ENCODE results near the gene SLC35E1.
"Not testable (repeated sequence)": the region's sequence is repeated elsewhere in the genome, so short reads cannot be mapped to it uniquely, and the experiment has no call there.

The SLC35E1 gene

GRCh38 chr19:16581145-16581970 lies 9.1 kb upstream of the SLC35E1 start:
- DNase-seq, result no peak

DNA sequence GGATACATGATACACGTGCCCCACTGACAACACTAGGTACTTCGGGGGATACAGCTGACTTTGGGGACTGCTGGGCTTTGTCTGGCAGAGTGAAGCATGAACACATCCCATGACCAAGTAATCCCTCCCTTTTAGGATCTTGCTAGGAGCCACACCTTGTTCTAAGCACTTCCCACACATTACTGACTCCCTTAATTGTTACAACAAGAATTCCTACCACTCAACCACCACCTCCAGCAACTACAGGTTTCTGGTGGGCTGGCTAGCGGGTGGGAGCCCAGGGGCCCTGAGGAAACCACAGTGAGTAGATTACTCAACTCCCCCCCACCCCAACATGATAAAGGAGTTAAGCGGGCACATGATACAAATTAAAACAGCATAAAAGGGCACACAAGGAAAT lies 7.2 kb upstream of the SLC35E1 start:
- no peak for DNase-seq

GRCh38 chr19:16577531-16577985 lies 5.3 kb upstream of the SLC35E1 start:
- DNase-seq, result no peak

- DNase-seq, result no peak
These were observed 4.7 kb upstream of the SLC35E1 start for GRCh38 chr19:16576690-16577530.

- no peak for DNase-seq
These were observed 3.9 kb upstream of the SLC35E1 start for GRCh38 chr19:16575861-16576689.

GRCh38 chr19:16575282-16575681 lies 3.1 kb upstream of the SLC35E1 start:
- no peak for DNase-seq

- no peak for DNase-seq
These were observed 1.7 kb upstream of the SLC35E1 start for GRCh38 chr19:16573925-16574324.

DNA sequence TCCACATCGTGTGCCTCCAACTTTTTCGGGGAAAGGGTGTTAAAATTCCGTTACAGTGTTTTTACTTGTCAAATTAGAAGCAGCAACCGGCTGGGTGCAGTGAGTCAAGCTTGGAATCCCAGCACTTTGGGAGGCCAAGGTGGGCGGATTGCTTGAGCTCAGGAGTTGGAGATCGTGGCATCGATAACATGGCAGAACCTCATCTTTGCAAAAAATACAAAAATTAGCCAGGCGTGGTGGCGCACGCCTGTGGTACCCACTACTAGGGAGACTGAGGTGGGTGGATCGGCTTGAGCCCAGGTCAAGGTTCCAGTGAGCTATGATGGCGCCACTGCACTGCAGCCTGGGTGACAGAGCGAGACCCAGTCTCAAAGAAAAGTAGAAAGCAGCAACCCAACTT lies 1.1 kb upstream of the SLC35E1 start:
- no peak for DNase-seq

GRCh38 chr19:16571822-16572331 lies 338 bp downstream of the SLC35E1 start:
- no peak for DNase-seq

GRCh38 chr19:16571283-16571682 lies 932 bp downstream of the SLC35E1 start:
- no peak for DNase-seq

DNA sequence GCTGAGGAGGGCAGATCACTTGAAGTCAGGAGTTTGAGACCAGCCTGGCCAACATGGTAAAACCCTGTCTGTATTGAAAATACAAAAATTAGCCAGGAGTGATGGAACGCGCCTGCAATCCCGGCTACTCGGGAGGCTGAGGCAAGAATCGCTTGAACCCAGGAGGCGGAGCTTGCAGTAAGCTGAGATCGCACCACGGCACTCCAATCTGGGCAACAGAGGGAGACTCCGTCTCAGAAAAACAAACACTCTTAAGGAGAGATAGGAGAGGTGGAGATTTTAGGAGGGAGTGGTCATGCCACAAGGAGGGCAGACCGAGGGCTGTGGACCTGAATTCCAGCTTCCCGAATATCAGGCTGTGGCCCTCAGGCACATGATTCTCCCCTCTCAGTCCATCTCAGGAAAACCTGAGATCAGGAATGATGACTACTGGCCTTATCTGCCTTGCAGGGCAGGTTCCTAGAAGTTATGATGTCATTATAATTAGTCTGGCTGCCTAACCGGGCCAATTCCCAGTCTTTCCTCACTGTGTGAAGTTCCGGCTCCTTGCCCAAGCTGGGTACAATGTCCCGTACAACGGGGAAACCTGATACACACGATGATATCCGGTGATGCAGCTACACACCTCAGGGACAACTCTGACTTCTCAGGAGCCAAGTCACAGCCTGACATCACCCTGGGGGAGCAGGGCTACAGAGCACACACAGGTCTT lies 2.5 kb downstream of the SLC35E1 start:
- DNase-seq, result no peak

DNA sequence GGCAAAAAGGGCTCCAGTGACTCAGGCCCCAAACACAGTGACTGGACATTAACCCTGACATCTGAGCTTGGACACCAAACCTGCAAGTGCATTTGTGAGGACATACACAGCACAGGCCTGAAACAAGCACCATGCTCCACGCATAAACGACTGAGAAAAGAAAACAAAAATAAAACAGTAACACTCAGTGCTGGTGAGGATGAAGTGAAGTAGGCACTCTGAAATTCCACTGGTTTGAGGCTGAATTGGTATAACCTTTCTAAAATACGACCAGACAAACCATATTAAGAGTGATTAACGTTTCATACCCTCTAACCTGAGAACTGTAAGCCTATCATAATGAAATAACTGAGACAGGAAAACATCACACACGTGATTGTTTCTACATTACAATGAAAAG lies 5.5 kb downstream of the SLC35E1 start:
- no peak for DNase-seq

DNA sequence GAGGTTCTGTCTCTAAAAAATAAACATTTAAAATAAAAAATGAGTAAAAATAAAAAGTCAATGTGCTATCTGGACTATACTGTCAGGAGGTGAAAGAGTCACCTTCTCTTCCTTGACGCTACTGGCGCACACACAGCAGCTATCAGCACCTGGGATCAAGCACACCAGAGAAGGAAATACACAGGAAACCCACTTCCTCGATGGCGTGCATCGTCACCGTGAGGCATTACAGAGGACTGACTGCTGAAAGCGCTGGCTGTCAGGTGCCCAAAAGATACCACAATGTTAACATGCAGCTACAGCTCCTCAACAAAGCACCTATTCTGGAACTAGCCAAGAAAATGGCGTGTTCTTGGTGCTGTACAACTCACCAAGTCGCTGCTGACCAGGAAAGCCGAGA lies 6.1 kb downstream of the SLC35E1 start:
- DNase-seq, result peak; percentile 72

DNA sequence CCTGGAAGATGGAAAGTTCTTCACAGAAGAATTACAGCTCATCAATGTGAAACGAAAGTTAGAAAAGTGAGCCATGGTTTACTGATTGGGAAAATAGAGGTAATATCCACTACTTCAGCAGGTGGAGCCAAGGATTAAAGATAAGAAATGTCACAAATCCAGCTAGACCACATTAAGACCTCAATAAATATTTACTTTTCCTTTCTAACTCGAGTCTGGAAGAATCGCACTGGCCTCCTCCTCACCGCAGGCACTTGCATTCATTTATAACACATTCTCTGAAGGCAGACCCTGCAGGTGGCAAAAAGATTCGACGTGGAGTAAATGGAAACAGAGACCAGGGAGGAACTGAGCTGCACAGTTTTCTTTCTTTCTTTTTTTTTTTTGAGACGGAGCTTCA lies 7.4 kb downstream of the SLC35E1 start:
- no peak for DNase-seq

DNA sequence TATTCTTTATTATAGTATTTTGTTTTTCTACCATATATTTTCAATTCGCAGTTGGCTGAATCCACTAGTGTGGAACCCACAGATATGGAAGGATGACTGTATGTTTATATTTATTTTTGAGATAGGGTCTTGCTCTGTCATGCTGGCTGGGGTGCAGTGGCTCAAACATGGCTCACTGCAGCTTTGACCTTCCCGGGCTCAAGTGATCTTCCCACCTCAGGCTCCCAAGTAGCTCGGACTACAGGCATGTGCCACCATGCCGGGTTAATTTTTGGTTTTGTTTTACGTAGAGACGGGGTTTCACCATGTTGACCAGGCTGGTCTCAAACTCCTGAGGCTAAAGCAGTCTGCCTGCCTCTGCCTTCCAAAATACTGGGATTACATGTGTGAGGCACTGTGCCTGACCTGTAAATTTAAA lies 9.6 kb downstream of the SLC35E1 start:
- DNase-seq, result no peak

- no peak for DNase-seq
These were observed 10.8 kb downstream of the SLC35E1 start for GRCh38 chr19:16561382-16561781.

DNA sequence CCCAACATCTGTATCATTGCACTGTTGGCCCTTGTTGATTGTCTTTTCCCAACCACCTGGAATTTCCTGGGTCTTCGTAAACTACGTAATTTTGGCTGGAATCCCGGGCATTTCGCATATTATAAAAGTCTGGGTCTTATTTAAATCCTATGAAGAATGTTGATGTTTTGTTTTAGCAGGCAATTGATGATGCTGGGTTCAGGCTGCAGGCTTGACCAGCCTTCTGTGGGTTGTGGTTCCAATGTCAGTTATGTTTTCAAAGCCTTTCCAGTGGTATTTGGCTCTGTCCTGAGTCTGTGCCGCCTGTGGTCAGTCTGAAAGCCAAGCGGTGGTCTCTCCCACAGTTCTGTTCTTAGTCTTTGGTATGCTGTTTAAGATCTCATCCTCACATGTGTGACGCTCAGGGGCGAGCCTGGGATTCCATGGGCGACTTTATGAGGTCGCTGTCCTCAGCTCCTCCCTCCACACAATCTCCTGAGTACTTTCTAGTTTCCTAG lies 12.4 kb downstream of the SLC35E1 start:
- no peak for DNase-seq

GRCh38 chr19:16554776-16555175 lies 17.4 kb downstream of the SLC35E1 start:
- DNase-seq, result no peak

GRCh38 chr19:16551902-16552301 lies 20.3 kb downstream of the SLC35E1 start:
- DNase-seq, result not testable (repeated sequence)

DNA sequence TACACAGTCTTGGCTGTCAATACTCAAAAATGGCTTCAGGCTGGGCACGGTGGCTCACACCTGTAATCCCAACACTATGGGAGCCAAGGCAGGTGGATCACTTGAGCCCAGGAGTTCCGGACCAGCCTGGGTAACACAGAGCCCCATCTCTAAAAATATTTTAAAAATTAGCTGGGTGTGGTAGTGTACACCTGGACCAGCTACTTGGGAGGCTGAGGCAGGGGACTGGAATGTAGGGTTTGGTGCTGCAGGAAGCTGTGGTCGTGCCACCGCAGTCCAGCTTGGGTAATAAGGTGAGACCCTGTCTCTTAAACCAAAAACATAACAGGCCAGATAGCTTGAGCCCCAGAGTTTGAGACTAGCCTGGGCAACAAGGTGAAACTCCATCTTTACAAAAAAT lies 23.3 kb downstream of the SLC35E1 start:
- DNase-seq, result no peak

GRCh38 chr19:16544473-16545231 lies 27.6 kb downstream of the SLC35E1 start:
- no peak for DNase-seq

Measured in activated CD8-positive, alpha-beta memory T cell treated with anti-CD3 and anti-CD28 coated beads for 24 hours (primary cell).